Measurements from ENCODE around the gene ADGRG4.

GRCh38 chrX:136318895-136319597 lies 18.3 kb downstream of the ADGRG4 start:
- no peak for TF ChIP-seq REST (IDR thresholded peaks at IDR 0.05; ENCODE audit: low read depth, low read length)
- TF ChIP-seq EP300 (IDR thresholded peaks at IDR 0.05; ENCODE audit: borderline replicate concordance in 1 of 2, low read depth in 1 of 2, low read length in 1 of 2), result peak in 1 of 2 experiments; percentile 53; a peak in 1 of 4 replicates

Data from SK-N-SH (cell line).